ENCODE measurements around the gene PLXNA4. TPM values are rescaled to one million over a fixed set of nuclear protein-coding genes. Genes with fewer than 3 reads are reported as not detected.

PLXNA4 gene
- total and polyA plus RNA-seq, 2 donors from 2014 or later, result 0.17 to 3.5 TPM

DNA sequence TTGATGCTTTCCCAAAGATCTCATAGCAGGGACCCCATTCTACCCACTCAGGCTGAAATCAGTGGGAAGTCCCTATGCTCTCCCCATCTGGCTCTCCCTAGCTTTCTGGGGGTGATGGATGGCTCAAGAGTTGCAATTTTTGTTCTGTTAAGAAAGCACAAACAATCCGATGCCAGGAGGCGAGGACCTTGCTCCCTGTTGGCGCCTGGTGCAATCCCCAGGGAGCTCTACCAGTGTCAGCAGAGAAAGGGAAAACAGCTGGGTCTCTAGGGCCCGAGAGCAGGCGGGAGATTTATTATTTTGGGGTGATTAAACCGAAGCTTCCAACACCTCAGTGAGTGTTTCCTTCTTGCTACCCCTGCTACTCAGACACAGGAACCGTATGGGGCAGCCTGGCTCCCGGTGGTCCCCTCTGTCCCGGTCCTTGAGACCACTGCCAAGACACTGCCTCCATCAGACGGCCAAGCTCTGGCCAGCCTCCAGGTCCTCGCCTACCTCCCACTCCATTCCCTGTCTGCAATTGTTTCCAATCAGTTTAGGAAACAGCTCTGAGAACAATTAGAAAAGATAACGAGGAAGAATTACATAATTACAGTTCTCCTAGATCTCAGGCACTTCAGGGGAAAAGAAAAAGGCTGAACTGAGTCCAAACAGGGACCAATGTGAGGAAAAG lies 147.9 kb downstream of the PLXNA4 start:
- intact Hi-C loops (cut with DNase I), result no loop called here
- Histone ChIP-seq H3K4me3 (ENCODE audit: low read length in 3 of 3) (no peak overlapping the region), H3K27ac (ENCODE audit: low read depth in 2 of 2, low read length in 2 of 2) (no peak overlapping the region), H3K9ac (ENCODE audit: low read length in 3 of 3) (no peak overlapping the region), H3K9me3 (ENCODE audit: control insufficient read depth in 2 of 3, insufficient read depth in 1 of 3, low read length in 3 of 3) (no peaks in the 10 kb centered on the region), H3K4me1 (ENCODE audit: control insufficient read depth in 2 of 3, insufficient read depth in 2 of 3, low read depth in 1 of 3, low read length in 3 of 3) (no peaks in the 10 kb centered on the region), H3K36me3 (ENCODE audit: control insufficient read depth in 2 of 3, insufficient read depth in 3 of 3, low read length in 3 of 3) (no peaks in the 10 kb centered on the region), H3K27me3 (ENCODE audit: control insufficient read depth, insufficient read depth, low read length) (no peaks in the 10 kb centered on the region)
- DNase-seq (peak in 2 of 5 donors; percentile 20 to 77), FAIRE-seq (no peak)
- TF ChIP-seq, protein P1, sequence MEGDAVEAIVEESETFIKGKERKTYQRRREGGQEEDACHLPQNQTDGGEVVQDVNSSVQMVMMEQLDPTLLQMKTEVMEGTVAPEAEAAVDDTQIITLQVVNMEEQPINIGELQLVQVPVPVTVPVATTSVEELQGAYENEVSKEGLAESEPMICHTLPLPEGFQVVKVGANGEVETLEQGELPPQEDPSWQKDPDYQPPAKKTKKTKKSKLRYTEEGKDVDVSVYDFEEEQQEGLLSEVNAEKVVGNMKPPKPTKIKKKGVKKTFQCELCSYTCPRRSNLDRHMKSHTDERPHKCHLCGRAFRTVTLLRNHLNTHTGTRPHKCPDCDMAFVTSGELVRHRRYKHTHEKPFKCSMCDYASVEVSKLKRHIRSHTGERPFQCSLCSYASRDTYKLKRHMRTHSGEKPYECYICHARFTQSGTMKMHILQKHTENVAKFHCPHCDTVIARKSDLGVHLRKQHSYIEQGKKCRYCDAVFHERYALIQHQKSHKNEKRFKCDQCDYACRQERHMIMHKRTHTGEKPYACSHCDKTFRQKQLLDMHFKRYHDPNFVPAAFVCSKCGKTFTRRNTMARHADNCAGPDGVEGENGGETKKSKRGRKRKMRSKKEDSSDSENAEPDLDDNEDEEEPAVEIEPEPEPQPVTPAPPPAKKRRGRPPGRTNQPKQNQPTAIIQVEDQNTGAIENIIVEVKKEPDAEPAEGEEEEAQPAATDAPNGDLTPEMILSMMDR (IDR thresholded peaks at IDR 0.05; ENCODE audit: borderline replicate concordance, extremely low read depth, insufficient read depth), result no peak

DNA sequence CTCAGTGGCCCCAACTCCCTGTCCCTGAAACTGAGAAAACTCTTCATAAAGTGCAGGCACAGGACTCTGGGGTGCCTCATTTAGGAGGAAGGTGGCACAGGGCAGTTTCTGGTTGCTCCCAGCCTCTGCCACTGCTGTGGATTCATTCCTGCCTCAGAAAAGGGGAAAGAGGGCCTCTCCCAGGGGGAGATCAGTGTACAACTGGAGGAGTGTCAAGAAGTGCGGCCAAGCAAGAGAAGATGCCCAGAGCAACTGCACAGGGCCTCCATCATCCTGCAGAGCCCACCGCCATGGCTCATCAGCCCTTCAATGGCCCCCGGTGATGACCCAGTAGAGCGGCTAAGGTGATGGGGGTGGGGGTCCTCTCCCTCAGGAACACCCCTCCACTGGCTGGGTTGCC lies 150.3 kb downstream of the PLXNA4 start:
- H3K4me1 ChIP-seq (ENCODE audit: control insufficient read depth in 2 of 3, insufficient read depth in 2 of 3, low read depth in 1 of 3, low read length in 3 of 3), result no peaks in the 10 kb centered on the region
- TF ChIP-seq, protein P1 (IDR thresholded peaks at IDR 0.05; ENCODE audit: borderline replicate concordance, extremely low read depth, insufficient read depth), result no peak
- no peaks in the 10 kb centered on the region for H3K27me3 ChIP-seq (ENCODE audit: control insufficient read depth, insufficient read depth, low read length)
- no peak for FAIRE-seq
- no peak overlapping the region for H3K27ac ChIP-seq (ENCODE audit: low read depth in 2 of 2, low read length in 2 of 2)
- DNase-seq, result peak in 4 of 5 donors; percentile 51 to 69 (median 64)
- no peaks in the 10 kb centered on the region for H3K9me3 ChIP-seq (ENCODE audit: control insufficient read depth in 2 of 3, insufficient read depth in 1 of 3, low read length in 3 of 3)
- intact Hi-C loops (cut with DNase I), result no loop called here
- H3K36me3 ChIP-seq (ENCODE audit: control insufficient read depth in 2 of 3, insufficient read depth in 3 of 3, low read length in 3 of 3), result no peaks in the 10 kb centered on the region
- H3K9ac ChIP-seq (ENCODE audit: low read length in 3 of 3), result no peak overlapping the region
- no peak overlapping the region for H3K4me3 ChIP-seq (ENCODE audit: low read length in 3 of 3)

DNA sequence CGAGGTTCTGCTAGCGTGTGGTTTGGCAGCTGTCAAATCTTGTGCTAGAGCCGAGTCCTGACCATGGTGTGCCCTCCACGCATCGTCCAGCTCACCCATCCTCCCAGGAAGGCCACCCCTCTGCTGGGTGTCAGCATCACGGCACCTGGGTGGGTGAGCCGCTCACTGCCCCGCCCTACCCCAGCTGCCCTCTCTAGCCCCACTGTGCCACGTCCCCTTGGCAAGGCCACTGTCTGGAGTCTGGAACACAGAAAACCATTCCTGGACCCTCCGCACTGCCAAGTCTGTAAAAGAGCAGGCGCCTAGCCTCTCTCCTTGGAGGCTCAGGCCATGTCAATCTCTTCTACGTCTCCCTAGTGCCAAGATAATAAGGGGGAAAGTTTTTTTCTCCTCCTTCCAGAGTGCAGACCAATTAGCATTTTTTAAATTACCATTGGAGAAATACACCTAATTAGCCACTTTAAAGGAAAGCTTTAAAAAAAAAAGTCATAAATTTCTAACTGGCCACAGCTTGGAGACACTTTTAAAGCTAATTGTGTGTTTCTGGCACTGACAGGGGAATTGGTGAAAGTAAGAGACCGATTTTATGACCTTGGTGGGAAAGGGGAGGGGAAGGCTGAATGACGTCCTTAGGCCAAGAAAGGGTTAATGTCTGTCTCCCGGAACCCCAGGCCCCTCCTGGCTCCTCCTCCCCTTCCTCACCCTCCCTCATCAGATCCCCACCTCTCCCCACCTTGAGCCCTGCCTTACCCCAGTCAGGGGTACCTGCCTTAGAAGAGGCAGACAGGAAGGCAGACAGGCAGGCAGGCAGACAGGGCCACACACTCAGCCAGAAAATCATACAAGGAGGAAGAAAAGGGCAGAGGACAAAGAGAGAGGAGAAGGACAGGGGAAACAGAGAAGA lies 151.2 kb downstream of the PLXNA4 start:
- Histone ChIP-seq H3K36me3 (ENCODE audit: control insufficient read depth in 2 of 3, insufficient read depth in 3 of 3, low read length in 3 of 3) (no peaks in the 10 kb centered on the region), H3K27ac (ENCODE audit: low read depth in 2 of 2, low read length in 2 of 2) (no peak overlapping the region), H3K9ac (ENCODE audit: low read length in 3 of 3) (no peak overlapping the region), H3K9me3 (ENCODE audit: control insufficient read depth in 2 of 3, insufficient read depth in 1 of 3, low read length in 3 of 3) (no peaks in the 10 kb centered on the region), H3K4me1 (ENCODE audit: control insufficient read depth in 2 of 3, insufficient read depth in 2 of 3, low read depth in 1 of 3, low read length in 3 of 3) (peaks cover 0 to under 1% (median 0%) of the 10 kb centered on the region in 3 donors), H3K27me3 (ENCODE audit: control insufficient read depth, insufficient read depth, low read length) (no peaks in the 10 kb centered on the region), H3K4me3 (ENCODE audit: low read length in 3 of 3) (no peak overlapping the region)
- DNase-seq (peak in 2 of 5 donors; percentile 48 to 64), FAIRE-seq (no peak)
- TF ChIP-seq, protein P1 (IDR thresholded peaks at IDR 0.05; ENCODE audit: borderline replicate concordance, extremely low read depth, insufficient read depth), result no peak
- intact Hi-C loops (cut with DNase I), result no loop called here
